ENCODE results near the gene LRRC17. TPM values are rescaled to one million over a fixed set of nuclear protein-coding genes. Genes with fewer than 3 reads are reported as not detected.

LRRC17 gene
- total RNA-seq, 1 donor from 2014 or later = 1.3 TPM

DNA sequence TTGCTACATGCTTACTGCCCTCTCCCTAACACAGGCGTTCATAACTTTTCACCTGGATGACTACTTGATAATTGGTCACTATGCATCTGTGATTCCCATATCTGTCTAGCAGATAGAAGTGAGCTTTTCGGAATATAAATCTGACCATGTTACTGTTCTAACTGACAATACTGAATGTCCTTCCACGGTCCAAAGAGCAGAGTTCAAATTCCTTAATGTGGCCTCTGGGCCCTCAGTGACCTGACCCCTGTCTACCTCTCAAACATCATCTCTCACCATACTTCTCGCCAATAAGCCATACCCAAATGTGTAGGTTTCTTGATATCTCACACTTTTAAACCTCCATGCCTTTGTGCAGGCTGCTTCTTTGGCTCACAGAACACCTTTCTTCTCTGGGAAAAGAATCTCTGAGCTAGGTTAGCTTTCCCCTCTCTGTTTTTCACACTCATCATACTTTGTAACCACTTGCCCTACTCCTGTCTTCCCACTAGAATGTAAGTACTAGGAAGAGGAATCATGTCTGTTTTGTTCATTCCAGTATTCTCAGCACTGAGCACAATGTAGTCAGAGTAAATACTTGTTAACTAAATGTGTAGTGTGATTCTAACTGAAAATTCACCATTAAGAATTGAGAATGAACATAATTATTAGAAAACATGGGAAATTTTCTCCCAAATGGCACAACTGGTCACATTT is 39.2 kb upstream of the LRRC17 start:
- DNase-seq (ENCODE audit: low spot score, unreplicated experiment) = no peak
- H3K27me3 Mint-ChIP-seq = no peaks in the 10 kb centered on the region
- no peaks in the 10 kb centered on the region for H3K9me3 Mint-ChIP-seq (ENCODE audit: low read depth)
- H3K4me3 Mint-ChIP-seq (ENCODE audit: low read depth) = no peak overlapping the region
- H3K36me3 Mint-ChIP-seq (ENCODE audit: insufficient read depth) = peaks cover 4% of the 10 kb centered on the region
- TF ChIP-seq, protein P1, sequence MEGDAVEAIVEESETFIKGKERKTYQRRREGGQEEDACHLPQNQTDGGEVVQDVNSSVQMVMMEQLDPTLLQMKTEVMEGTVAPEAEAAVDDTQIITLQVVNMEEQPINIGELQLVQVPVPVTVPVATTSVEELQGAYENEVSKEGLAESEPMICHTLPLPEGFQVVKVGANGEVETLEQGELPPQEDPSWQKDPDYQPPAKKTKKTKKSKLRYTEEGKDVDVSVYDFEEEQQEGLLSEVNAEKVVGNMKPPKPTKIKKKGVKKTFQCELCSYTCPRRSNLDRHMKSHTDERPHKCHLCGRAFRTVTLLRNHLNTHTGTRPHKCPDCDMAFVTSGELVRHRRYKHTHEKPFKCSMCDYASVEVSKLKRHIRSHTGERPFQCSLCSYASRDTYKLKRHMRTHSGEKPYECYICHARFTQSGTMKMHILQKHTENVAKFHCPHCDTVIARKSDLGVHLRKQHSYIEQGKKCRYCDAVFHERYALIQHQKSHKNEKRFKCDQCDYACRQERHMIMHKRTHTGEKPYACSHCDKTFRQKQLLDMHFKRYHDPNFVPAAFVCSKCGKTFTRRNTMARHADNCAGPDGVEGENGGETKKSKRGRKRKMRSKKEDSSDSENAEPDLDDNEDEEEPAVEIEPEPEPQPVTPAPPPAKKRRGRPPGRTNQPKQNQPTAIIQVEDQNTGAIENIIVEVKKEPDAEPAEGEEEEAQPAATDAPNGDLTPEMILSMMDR (IDR thresholded peaks at IDR 0.05; ENCODE audit: unreplicated experiment) = no peak
- H3K4me1 Mint-ChIP-seq (ENCODE audit: low read depth) = peaks cover 13% of the 10 kb centered on the region
- H3K27ac Mint-ChIP-seq = peak overlapping the region; percentile 72

DNA sequence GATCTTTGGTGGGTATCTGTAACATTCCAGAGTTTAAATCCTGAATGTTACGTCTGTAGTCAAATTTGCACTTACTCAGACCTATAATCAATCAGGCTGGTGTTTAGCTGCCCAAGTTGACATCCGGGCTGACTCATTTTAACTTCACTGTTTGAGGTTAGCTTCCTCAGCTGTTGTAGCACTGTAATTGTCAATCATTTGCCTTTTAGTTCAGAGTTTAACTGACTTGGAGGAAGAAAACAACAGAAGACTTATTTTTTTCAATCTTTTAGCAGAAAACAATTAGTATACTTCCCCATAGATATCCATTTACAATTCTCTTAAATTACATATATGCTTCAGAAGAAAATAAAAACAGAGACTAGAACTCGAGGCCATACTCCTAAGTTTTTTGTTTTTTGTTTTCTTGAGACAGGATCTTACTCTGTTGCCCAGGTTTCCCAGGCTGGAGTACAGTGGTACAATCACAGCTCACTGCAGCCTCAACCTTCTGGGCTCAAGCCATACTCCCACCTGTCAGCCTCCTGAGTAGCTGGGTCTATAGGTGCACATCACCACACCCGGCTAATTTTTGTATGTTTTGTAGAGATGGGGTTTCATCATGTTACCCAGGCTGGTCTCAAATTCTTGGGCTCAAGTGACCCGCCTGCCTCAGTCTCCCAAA is 38.5 kb upstream of the LRRC17 start:
- Mint-ChIP-seq H3K27ac (no peak overlapping the region), H3K4me1 (ENCODE audit: low read depth) (peaks cover 10% of the 10 kb centered on the region), H3K4me3 (ENCODE audit: low read depth) (no peak overlapping the region), H3K27me3 (no peaks in the 10 kb centered on the region), H3K36me3 (ENCODE audit: insufficient read depth) (peaks cover 2% of the 10 kb centered on the region), H3K9me3 (ENCODE audit: low read depth) (no peaks in the 10 kb centered on the region)
- no peak for DNase-seq (ENCODE audit: low spot score, unreplicated experiment)
- TF ChIP-seq, protein P1 (IDR thresholded peaks at IDR 0.05; ENCODE audit: unreplicated experiment) = no peak

DNA sequence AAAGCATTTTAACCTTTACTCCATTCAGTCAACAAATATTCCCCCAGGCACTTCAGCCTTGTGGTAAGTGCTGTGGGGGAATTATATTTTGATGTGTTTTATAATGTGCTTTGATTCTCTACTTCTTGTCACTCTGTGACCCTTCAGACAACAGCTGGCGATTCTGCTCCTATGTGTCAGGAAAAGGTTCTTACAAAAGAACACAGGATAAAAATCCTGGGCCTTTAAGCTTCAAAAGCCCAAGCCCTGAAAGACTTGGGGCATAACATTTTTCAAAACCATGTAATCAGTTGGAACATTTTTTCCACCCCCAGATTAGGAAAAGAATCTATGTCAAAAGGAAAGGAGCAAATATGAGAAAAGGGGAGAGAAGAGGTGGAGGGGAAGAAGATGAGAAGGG is 37.8 kb upstream of the LRRC17 start:
- peaks cover 2% of the 10 kb centered on the region for H3K36me3 Mint-ChIP-seq (ENCODE audit: insufficient read depth)
- no peak overlapping the region for H3K27ac Mint-ChIP-seq
- DNase-seq (ENCODE audit: low spot score, unreplicated experiment) = no peak
- H3K4me3 Mint-ChIP-seq (ENCODE audit: low read depth) = no peak overlapping the region
- H3K4me1 Mint-ChIP-seq (ENCODE audit: low read depth) = peaks cover 10% of the 10 kb centered on the region
- TF ChIP-seq, protein P1 (IDR thresholded peaks at IDR 0.05; ENCODE audit: unreplicated experiment) = no peak
- H3K9me3 Mint-ChIP-seq (ENCODE audit: low read depth) = no peaks in the 10 kb centered on the region
- H3K27me3 Mint-ChIP-seq = no peaks in the 10 kb centered on the region

DNA sequence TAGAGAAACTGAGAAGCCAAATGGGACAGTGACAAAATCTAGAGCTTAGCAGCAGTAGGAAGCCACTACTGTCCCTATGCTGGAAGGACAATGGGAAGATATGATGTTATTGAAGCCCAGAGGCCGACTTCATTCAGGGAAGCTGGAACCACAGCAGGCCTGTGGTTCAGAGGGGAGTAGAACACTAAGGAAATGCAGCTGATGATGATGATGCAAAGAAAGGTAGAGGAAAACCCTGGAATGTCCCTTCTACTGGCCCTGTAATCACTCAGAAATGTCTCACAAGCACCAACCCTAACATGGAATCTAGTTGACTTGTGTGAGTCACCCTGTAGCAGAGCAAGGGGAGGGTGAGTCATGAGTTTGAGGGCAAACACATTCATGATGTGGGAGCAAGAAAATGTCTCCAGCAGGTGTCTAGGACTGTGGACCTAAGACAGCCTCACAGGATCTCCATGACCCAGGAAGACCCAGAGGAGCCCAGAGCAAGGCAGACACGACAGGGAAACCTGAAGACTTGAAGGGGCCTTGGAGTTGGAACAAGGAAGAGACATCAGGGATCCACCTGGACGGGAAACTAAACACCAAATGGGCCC is 37.0 kb upstream of the LRRC17 start:
- Mint-ChIP-seq H3K27ac (peak overlapping the region; percentile 70), H3K36me3 (ENCODE audit: insufficient read depth) (peaks cover 2% of the 10 kb centered on the region), H3K4me3 (ENCODE audit: low read depth) (no peak overlapping the region), H3K9me3 (ENCODE audit: low read depth) (no peaks in the 10 kb centered on the region), H3K4me1 (ENCODE audit: low read depth) (peaks cover 10% of the 10 kb centered on the region), H3K27me3 (no peaks in the 10 kb centered on the region)
- TF ChIP-seq, protein P1 (IDR thresholded peaks at IDR 0.05; ENCODE audit: unreplicated experiment) = no peak
- DNase-seq (ENCODE audit: low spot score, unreplicated experiment) = no peak

DNA sequence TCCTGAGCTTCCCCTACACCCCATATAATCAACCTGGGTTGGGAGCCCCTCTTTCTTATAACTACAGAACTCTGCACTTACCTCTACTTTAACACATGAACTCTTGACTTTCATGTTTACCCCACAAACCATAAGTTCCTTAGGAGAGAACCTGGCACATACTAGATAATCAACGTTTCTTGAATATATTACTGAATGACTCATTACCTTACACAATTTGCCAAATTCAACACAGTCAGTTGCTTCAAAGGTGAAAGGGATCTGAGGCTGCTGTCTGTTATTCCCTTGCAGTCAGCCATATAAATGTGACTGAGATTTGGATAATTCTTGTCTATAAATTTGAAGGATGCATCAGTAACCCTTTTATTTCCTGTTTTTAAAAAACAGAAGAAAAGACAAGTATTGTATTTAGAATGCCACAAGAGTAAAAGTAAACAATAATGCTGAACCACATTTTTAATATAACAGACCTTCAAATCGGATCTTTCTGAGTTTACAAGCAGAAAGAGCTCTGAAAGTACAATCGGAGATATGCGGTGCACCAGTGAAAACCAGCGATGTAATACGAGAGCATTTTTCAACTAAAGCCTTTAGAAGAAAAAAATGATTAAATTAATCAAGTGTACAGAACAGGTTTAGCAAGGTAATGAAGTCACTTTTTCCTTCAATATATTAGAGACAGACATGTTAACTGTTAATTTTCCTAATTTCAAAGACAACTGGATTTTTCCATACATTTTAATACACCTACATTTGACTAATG is 29.5 kb upstream of the LRRC17 start:
- Mint-ChIP-seq H3K9me3 (ENCODE audit: low read depth) (no peaks in the 10 kb centered on the region), H3K36me3 (ENCODE audit: insufficient read depth) (no peaks in the 10 kb centered on the region), H3K27ac (no peak overlapping the region), H3K4me1 (ENCODE audit: low read depth) (peaks cover 2% of the 10 kb centered on the region), H3K4me3 (ENCODE audit: low read depth) (no peak overlapping the region), H3K27me3 (no peaks in the 10 kb centered on the region)
- TF ChIP-seq, protein P1 (IDR thresholded peaks at IDR 0.05; ENCODE audit: unreplicated experiment) = no peak
- DNase-seq (ENCODE audit: low spot score, unreplicated experiment) = no peak
